ENCODE measurements around the gene MSI2. TPM values are rescaled to one million over a fixed set of nuclear protein-coding genes. Genes with fewer than 3 reads are reported as not detected.

Gene MSI2
- total RNA-seq, 1 donor from 2014 or later = 31.3 TPM

DNA sequence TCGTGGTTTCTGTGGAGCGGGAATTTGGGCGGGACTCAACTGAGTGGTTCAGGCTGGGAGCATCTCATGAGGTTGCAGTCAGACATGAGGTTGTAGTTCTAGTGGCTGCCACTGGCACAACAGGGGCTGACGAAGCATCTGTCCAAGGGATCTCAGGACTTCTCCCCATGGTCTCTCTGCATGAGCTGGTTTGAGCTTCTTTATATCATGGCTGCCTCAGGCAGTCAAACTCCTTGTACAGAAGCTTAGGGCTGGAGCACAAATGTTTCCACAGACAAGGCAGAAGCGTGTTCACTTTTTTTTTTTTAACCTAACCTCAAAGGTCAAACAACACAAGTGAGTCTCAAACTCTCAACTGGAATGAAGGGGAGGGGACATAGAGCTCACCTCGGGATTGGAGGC is 243.3 kb downstream of the MSI2 start:
- H3K9me3 ChIP-seq = no peaks in the 10 kb centered on the region
- no peaks in the 10 kb centered on the region for H3K36me3 ChIP-seq
- H3K27ac ChIP-seq = no peak overlapping the region
- ATAC-seq (no peak), DNase-seq (no peak)
- intact Hi-C loops (cut with DNase I) = no loop called here
- no peaks in the 10 kb centered on the region for H3K27me3 ChIP-seq
- no peaks in the 10 kb centered on the region for H3K4me1 ChIP-seq
- no peak overlapping the region for H3K4me3 ChIP-seq
- TF ChIP-seq, protein P1, sequence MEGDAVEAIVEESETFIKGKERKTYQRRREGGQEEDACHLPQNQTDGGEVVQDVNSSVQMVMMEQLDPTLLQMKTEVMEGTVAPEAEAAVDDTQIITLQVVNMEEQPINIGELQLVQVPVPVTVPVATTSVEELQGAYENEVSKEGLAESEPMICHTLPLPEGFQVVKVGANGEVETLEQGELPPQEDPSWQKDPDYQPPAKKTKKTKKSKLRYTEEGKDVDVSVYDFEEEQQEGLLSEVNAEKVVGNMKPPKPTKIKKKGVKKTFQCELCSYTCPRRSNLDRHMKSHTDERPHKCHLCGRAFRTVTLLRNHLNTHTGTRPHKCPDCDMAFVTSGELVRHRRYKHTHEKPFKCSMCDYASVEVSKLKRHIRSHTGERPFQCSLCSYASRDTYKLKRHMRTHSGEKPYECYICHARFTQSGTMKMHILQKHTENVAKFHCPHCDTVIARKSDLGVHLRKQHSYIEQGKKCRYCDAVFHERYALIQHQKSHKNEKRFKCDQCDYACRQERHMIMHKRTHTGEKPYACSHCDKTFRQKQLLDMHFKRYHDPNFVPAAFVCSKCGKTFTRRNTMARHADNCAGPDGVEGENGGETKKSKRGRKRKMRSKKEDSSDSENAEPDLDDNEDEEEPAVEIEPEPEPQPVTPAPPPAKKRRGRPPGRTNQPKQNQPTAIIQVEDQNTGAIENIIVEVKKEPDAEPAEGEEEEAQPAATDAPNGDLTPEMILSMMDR (IDR thresholded peaks at IDR 0.05) = no peak

DNA sequence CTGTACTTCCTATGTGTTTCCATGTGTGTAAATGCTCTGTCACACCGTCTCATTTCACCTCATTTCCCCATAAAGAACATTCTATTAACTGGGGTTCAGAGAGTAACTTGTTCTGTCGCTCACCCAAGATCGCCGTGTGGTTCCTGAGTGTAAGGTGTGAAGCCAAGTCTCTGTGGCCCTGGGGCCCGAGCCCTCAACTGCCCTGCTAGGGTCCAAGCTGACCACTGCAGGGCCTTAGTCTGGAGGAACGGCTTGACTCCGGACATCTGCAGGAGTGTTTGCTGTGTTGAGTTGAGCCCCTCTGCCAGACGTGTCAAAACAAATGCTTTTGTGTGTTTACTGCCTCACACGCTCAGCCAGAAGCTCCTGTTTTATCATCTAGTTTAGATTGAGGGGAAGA is 244.7 kb downstream of the MSI2 start:
- no peaks in the 10 kb centered on the region for H3K27me3 ChIP-seq
- TF ChIP-seq, protein P1 (IDR thresholded peaks at IDR 0.05) = no peak
- intact Hi-C loops (cut with DNase I) = no loop called here
- no peaks in the 10 kb centered on the region for H3K36me3 ChIP-seq
- H3K9me3 ChIP-seq = no peaks in the 10 kb centered on the region
- DNase-seq (no peak), ATAC-seq (no peak)
- no peak overlapping the region for H3K4me3 ChIP-seq
- H3K27ac ChIP-seq = no peak overlapping the region
- H3K4me1 ChIP-seq = no peaks in the 10 kb centered on the region

DNA sequence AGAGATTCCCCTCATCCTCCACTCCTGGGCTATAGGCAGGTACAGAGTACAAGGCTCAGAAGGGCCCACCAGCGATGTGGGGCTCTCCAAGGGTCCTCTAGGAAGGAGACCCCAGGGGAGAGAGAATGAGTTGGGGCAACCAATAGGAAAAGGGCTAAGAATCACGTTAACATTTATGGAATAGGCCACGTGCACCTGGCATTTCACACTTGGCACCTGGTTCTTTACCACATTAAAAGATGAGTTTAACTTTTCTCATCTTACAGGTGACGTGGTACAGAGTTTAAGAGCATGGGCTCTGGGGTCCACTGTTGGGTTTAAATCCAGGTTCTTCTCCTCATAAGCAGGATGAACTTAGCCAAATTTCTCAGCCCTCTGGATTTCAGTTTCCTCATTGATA is 245.7 kb downstream of the MSI2 start:
- Histone ChIP-seq H3K27ac (no peak overlapping the region), H3K9me3 (no peaks in the 10 kb centered on the region), H3K4me3 (no peak overlapping the region), H3K4me1 (no peaks in the 10 kb centered on the region), H3K36me3 (no peaks in the 10 kb centered on the region), H3K27me3 (no peaks in the 10 kb centered on the region)
- TF ChIP-seq, protein P1 (IDR thresholded peaks at IDR 0.05) = no peak
- ATAC-seq (no peak), DNase-seq (no peak)
- intact Hi-C loops (cut with DNase I) = no loop called here

DNA sequence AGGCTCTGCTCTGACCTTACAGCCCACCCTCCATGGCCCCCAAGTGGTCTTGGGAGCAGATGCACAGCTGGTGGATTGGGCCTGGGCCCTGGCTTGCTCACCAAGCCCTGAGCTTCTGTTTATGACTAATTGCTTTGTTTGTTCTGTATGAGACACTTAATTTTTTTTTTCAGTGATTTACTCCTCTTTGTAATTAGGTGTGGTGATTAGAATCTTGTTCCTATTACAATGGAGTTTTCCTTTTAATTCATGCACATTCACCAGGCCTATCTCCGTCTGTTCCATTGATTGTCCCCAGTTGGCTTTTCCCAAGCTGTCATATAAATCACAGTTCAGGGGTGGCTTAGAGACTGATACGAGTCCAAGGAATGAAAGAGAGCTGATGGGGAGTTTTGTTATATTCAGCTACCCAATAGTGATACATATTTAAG is 246.5 kb downstream of the MSI2 start:
- Histone ChIP-seq H3K4me1 (no peaks in the 10 kb centered on the region), H3K36me3 (no peaks in the 10 kb centered on the region), H3K27ac (no peak overlapping the region), H3K4me3 (no peak overlapping the region), H3K9me3 (no peaks in the 10 kb centered on the region), H3K27me3 (no peaks in the 10 kb centered on the region)
- ATAC-seq = no peak
- intact Hi-C loops (cut with DNase I) = no loop called here
- TF ChIP-seq, protein P1 (IDR thresholded peaks at IDR 0.05) = no peak
- no peak for DNase-seq

DNA sequence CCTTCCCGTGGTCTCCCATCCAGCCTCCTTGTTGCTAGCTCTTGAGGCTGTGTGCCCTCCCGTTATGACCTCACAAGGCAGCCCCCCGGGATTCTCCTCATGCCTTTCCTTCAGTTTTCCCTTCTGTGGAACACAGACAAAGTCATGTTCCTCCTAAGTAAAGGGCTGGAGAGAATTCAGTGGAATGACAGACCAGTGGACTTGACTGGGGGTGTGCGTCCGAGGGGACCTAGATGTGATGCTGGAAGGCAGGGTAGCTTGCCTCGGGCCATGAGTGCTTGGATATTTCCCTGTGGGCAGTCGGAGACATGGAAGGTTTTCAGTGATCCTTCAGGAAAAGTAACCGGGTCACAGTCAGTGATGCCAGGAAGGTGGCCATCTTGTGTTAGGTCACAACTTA is 247.9 kb downstream of the MSI2 start:
- no peak overlapping the region for H3K27ac ChIP-seq
- intact Hi-C loops (cut with DNase I) = no loop called here
- no peaks in the 10 kb centered on the region for H3K27me3 ChIP-seq
- DNase-seq = no peak
- no peaks in the 10 kb centered on the region for H3K36me3 ChIP-seq
- H3K4me1 ChIP-seq = no peaks in the 10 kb centered on the region
- no peak for ATAC-seq
- H3K4me3 ChIP-seq = no peak overlapping the region
- H3K9me3 ChIP-seq = no peaks in the 10 kb centered on the region
- TF ChIP-seq, protein P1 (IDR thresholded peaks at IDR 0.05) = no peak

All from upper lobe of right lung (tissue), 1 donor.